ELR (cell line): Measurements from ENCODE around the gene MYF5.

ENCODE experiments used
- DNase-seq: peaks from one replicate; pipeline ENCODE4 v3.0.0-alpha.2; 2015; ENCODE audit warnings: low read depth

The MYF5 gene

DNA sequence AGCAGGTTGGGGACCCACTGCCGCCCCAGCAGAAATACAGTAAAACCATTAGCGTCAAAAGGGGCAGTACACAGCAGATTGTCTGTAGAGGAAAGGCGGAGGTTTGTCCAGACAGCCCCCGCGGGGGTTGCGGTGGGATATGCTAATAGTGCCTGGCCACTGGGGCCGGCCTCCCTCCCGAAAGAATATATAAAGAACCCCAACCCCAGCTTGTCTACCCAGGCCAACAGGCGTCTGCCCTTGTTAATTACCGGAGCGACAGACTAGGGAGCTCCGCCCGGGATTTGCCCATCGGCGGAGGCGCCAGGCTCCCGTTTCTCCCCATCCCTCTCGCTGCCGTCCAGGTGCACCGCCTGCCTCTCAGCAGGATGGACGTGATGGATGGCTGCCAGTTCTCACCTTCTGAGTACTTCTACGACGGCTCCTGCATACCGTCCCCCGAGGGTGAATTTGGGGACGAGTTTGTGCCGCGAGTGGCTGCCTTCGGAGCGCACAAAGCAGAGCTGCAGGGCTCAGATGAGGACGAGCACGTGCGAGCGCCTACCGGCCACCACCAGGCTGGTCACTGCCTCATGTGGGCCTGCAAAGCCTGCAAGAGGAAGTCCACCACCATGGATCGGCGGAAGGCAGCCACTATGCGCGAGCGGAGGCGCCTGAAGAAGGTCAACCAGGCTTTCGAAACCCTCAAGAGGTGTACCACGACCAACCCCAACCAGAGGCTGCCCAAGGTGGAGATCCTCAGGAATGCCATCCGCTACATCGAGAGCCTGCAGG, at the start of gene MYF5:
Gene MYF5 (plus strand): TSS at position 217 of the 774 bp plus-strand sequence. CDS start 152 bp downstream, at position 369.
- DNase-seq: no peak

DNA sequence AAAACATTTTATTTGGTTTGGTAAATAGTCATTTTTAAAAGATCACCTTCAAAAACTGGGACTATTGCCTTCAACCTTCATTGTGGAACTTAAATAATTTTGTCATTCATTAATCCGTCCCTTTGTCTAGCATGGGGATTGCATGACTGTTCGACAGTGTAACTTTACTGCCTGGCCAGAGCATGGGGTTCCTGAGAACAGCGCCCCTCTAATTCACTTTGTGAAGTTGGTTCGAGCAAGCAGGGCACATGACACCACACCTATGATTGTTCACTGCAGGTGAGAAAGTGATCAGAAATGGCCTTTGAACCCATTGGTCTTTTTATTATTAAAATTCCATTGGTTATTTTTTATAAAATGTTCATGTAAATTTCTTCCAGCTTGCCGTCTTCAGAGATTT, 46.5 kb upstream of the MYF5 start:
- no peak for DNase-seq

DNA sequence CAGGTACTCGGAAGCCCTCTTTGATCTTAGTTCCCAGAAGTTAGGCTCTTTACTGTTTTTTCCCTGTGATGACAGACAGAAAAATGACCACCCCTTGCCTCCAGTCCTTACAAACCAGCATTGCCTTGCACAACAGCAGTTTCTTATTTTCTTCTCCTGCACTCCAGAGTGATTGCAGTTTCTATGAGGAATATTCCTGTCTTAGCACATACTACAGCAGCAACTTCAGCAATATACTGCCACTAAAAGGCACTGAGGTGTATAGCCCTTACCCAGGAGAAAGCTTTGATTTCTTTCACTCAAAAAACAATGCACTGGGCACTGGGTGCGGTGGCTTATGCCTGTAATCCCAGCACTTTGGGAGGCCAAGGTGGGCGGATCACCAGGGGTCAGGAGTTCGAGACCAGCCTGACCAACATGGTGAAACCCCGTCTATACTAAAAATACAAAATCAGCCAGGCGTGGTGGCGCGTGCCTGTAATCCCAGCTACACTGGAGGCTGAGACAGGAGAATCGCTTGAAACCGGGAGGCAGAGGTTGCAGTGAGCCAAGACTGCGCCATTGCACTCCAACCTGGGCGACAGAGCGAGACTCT, 40.6 kb upstream of the MYF5 start:
- DNase-seq: peak; percentile 3

DNA sequence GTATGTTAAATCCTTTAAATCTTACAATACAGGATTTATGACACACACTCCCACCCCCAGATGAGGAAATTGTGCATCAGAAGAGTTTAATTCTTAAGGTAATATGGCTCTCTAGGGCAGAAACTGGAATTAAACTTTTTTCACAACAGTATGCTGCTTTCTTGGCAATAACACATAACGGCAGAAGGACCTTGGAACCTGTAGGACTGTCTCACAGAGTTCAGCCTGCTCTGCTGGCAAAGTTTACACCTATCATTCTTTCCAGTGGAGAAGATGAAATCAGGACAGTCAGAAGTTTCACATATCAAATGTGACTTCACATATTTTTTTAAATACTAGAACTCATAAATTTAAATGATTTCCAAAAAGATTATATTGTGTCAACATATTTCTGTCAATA, 39.9 kb upstream of the MYF5 start:
- no peak for DNase-seq

- DNase-seq: no peak
These were observed 38.7 kb upstream of the MYF5 start for GRCh38 chr12:80677994-80678393.

GRCh38 chr12:80679346-80680131, 37.2 kb upstream of the MYF5 start:
- DNase-seq: no peak

DNA sequence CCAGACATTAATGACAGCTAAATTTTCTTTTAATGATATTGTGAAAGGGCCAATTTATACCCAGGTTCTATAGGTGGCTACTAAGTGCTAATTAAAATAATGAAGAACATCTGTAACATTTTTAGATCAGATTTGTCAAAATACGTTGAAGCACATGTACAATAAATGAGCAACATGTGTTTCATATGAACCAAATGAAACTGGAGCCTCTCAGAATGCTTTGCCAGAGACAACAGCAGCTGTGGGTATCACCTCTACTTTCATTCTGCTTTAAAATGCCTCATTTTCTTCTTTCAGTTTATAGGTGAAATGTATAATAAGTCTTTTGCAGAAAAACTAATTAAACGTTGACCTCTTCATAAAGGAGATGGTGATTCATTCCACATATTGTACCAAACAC, 35.4 kb upstream of the MYF5 start:
- DNase-seq: no peak

GRCh38 chr12:80681786-80682185, 34.9 kb upstream of the MYF5 start:
- DNase-seq: no peak

DNA sequence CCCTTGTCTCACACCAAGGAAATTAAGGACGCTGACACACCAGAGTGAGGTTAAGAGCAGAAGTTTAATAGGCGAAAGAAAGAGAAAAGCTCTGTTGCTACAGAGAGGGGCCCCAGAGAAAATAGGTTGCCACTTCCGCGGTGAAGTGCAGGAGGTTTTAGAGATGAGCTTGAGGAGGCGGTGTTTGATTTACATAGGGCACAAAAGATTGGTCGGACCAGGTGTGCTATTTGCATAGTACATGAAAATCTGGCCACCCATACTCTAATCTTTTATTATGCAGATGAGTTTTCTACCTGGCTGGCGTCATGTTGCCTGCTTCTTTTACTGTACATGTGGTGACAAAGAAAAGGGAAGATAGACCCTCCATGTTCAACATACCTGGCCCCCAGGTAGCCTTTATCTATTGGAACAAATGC, 32.6 kb upstream of the MYF5 start:
- DNase-seq: no peak

GRCh38 chr12:80690090-80690489, 26.6 kb upstream of the MYF5 start:
- DNase-seq: no peak

GRCh38 chr12:80690513-80690912, 26.2 kb upstream of the MYF5 start:
- no peak for DNase-seq

DNA sequence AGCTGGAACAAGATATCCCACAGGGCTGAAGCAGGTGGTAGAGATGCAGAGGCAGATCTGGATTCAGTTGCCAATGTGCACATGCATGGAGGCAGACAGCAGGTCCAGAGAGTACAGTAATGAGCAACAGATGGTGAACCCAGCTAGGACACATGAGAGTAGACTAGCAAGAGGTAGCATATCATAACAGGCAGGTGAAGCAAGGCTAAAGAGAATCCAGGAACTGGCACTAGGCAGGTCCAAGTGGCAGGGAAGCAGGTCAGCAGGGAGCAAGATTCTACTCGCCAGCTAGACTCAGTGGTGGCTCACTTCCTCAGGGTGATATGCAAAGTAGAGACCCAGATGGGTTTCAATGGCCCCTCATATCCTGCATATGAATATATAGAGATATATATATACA, 24.6 kb upstream of the MYF5 start:
- no peak for DNase-seq

DNA sequence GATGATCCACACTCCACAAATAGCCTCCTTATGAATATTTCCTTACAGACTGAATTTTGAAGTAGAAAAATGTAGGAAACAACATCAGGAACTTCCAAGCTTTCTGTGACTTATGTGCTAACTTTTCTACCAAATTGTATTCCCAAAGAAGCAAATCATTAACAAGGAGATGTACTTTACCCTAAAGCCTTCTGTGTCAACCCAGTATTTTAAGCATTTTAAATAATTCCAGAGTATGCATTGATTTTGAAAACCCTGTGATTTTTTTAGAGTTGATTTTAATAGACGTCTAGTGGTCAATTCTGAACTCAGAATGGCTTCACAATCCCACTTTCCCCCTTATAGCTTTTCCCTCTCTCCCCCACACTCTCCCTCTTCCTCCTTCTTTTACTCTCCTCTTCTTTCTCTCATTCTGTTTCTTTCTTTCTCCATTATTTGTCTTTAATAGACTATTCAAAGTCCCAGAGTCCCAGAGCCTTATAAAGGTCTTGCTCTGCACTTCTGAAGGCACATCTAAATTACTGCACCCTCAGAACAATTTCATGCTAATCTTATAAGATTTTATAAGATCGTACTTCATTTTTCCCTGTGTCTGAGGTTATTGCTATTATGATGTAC, 19.3 kb upstream of the MYF5 start:
- no peak for DNase-seq

DNA sequence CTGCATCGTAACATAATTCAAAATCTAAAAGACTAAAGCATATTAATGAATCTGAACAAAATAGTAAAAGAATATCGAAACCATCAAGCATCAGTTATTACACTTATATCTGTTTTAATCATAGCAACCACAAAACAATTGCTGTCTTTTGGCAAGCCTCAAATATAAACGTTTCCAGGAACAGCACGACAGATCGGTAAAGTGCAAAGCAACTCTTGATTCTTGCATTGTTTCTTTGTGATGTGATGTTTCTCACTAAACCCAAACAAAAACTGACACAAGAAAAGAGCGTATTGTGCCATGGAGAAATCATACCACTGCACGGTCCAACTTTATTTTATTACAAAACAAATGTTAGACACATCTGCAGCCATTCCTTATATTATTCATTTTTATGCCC, 18.5 kb upstream of the MYF5 start:
- DNase-seq: no peak

GRCh38 chr12:80698847-80699542, 17.7 kb upstream of the MYF5 start:
- DNase-seq: no peak

DNA sequence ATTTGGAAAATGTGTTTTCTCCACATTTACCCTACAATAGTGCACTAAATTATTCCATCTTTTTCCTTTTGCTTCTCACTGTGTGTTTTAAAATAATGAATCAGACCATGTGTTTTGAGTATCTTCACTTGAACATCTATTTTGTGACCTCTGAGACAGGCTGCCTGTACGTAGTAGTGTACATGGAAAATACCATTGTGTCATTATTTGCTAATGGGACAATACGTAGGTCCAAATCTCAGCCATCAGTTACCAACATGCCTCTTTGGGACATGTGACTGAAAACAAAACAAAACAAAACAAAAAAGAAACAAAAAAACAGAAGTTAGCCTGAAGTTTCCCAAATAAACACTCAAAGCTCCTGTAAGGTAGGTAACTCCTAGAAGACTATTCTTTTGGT, 16.4 kb upstream of the MYF5 start:
- no peak for DNase-seq

- DNase-seq: no peak
These were observed 15.3 kb upstream of the MYF5 start for GRCh38 chr12:80701388-80701787.

DNA sequence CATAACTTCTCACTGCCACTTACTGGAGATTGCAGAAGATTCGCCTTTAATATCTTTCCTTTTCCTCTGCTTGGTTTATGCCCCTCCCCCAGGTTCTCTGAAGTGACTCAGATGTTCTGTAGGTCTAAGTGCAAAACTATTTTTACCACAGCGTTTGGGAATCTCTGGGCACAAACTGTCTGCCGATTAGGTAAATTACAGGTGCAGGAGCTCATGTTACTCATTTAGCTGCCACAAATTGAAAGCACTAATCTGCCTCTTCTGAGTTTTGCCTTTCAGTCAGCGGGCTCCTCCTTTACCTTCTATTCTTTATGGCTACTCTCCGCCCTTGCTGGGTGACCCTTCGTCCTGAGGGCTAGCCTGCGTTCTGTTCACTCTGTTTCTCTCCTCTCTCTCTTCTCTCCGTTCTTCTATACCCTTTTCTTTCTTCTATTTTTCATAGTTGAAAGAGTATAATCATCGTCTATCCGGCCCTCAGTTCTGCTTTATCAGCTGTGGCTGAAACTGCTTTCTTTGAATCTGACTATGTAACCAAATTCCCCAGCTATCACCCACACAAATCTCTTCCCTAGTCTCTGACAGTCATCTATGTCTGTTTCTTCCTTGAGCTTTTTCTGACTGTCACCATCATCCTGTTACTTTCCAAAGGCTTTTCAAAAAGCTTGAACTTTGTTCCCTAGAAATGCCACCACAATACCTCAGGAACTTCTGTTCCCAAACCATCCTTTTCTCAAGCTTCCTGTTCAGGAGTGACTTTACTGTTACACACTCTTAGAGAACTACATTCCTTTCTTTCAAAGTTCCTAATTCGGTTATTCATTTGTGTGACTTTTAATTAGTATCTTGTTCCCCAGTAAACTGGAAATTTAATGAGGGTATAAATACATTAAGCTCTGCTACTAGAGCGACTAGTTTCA, 13.6 kb upstream of the MYF5 start:
- DNase-seq: peak; percentile 72

DNA sequence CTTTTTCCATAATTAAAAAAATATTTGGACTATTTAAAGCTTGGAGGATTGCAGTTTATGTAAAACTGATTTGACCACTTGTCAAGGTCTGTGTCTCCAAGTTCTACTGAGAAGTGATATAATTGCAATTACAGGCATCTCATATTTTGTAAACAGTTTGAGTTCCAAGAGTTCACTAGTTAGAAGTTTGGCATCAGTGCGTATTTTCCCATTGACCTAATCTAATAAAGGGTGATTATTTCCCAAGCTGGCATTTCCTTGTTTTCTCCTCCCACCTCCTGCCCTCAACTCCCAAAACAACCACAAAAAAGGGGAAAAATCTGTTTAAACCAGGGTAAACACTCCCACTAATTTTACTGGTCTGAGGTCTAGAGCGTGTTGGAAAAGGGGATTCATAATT, 12.3 kb upstream of the MYF5 start:
- DNase-seq: no peak

GRCh38 chr12:80707126-80707829, 9.4 kb upstream of the MYF5 start, which contains the start of gene MYF6:
Gene MYF6, plus strand, starts transcription at chr12:80707634. Its CDS starts 86 bp downstream, at chr12:80707720.
- no peak for DNase-seq
